Measurements from ENCODE around the gene PGBD1.
A peak's percentile ranks its signal among the peaks of the same experiment; 100 is the strongest.

The PGBD1 gene

GRCh38 chr6:28281288-28282064, at the start of gene PGBD1:
Gene PGBD1 (plus strand): TSS chr6:28281572. CDS start chr6:28283814, 2,242 bp downstream.
- peak; percentile 33 for DNase-seq

DNA sequence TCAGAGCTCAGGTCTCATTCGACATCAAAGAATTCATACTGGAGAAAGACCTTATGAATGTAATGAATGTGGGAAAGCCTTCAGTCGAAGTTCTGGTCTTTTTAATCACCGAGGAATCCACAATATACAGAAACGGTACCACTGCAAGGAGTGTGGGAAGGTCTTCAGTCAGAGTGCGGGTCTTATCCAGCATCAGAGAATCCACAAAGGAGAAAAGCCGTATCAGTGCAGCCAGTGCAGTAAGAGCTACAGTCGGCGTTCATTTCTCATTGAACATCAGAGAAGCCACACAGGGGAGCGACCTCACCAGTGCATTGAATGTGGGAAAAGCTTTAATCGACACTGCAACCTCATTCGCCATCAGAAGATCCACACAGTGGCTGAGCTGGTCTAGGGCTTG, 48.6 kb upstream of the PGBD1 start:
- no peak for DNase-seq

DNA sequence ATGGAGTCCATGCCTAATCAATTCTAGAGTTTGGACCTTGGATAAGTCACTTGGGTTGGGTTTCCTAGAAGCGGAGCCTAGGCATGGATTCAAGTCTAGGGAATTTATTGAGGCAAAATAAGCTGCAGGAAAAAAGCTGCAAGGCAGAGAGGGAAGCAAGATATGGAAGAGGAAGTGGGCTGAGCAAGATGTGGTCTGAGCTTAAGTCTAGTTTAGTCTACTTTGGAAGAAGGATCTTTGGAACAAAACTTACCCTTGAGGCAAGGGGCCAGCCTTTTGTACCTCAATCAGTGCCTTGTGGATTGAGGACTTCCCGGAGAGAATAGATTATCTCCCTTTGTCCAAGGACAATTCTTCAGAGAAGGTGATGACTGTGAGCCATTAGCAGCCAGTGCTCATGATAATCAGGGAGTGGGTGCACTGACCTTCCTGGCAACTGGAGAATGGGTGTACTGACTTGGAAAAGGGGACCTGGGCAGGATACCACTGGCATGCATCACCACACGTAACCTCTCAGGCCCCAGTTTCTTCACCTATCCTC, 45.4 kb upstream of the PGBD1 start:
- no peak for DNase-seq

DNA sequence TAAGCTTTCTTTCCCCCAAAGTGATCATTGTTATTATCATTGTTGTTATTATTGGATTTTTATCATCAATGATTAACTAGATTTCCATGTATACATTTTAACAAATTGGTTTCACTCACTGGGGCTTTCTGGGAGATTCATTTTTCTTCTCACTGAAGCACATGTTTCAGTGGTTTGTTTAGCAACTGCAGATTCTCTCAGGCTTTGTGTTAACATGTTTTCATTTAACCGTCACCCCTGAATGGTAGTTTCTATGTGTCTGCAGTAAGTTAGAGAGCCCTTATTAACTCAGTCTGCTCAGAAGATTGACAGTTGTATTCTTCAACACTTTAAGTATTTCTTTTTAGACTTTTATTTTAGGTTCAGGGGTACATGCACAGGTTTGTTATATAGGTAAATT, 41.7 kb upstream of the PGBD1 start:
- no peak for DNase-seq

GRCh38 chr6:28240471-28240870, 40.9 kb upstream of the PGBD1 start:
- DNase-seq: no peak

- DNase-seq: no peak
Measured at GRCh38 chr6:28243946-28244345, 37.4 kb upstream of the PGBD1 start.

DNA sequence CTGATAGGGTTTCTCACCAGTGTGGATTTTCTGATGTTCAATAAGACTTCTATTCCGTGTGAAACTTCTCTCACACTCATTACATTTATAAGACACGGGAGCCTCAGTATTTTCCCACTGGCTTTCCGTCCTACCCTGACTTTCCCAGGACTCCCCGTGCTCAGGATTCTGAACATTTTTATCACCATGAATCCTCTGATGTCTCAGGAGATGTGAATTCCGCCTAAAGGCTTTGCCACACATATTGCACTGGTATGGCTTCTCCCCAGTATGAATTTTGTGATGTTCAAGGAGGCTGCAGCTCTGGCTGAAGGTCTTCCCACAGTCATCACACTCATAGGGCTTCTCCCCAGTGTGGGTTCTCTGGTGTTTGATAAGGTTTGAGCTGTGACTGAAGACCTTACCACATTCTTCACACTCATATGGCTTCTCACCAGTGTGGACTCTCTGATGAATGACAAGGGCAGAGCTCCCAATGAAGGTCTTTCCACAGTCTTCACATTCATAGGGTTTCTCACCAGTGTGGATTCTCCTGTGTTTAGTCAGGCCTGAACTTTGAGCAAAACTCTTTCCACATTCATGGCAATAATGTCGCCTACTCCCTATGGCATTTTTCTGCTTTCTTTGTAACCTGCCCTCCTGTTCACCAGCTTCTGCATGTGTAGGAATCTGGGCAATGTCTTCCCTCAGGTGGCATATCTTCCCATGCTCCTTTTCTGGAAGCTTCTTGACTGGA, 36.0 kb upstream of the PGBD1 start:
- no peak for DNase-seq

- DNase-seq: no peak
Measured at GRCh38 chr6:28248916-28249315, 32.5 kb upstream of the PGBD1 start.

DNA sequence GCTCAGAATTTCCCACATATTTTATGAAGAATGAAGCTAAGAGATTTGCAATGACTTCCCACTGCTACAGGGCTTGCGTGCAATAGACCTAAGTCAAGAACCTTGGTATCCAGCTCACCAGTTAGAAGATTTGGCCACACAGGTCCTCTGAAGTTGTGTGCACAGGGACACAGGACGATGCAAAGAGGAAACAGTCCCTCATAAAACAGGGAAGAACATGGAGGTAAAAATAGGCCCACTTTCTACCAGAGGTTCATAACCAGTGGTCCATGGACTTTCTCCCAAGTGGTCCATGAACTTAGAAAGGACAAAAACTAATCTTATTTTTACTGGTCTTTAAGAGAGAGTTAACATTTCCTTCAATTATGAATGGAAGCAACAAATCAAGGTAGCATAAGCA, 30.6 kb upstream of the PGBD1 start:
- DNase-seq: no peak

- no peak for DNase-seq
Measured at GRCh38 chr6:28251661-28252008, 29.7 kb upstream of the PGBD1 start.

GRCh38 chr6:28252009-28252975, 29.1 kb upstream of the PGBD1 start, which contains the start of gene ZKSCAN4:
Gene ZKSCAN4 (minus strand): TSS chr6:28252269. CDS start chr6:28251980, 289 bp downstream.
- DNase-seq: peak; percentile 79

DNA sequence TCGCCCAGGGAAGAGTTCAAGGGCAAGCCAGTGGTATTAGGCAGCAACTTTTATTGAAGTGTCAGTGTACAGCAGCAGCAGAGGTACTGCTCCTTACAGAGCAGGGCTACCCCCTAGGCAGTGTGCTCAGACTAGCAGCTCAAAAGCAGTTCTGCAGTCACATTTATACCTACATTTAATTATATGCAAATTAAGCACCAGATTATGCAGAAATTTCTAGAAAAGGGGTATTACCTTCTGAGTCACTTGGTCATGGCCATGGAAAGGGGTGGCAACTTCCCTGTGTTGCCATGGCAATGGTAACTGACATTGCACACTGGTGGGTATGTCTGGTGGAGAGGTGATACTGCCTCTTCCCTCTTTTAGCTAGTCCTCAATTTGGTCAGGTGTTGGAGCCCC, 27.3 kb upstream of the PGBD1 start:
- no peak for DNase-seq

- no peak for DNase-seq
Measured at GRCh38 chr6:28257042-28257441, 24.3 kb upstream of the PGBD1 start.

DNA sequence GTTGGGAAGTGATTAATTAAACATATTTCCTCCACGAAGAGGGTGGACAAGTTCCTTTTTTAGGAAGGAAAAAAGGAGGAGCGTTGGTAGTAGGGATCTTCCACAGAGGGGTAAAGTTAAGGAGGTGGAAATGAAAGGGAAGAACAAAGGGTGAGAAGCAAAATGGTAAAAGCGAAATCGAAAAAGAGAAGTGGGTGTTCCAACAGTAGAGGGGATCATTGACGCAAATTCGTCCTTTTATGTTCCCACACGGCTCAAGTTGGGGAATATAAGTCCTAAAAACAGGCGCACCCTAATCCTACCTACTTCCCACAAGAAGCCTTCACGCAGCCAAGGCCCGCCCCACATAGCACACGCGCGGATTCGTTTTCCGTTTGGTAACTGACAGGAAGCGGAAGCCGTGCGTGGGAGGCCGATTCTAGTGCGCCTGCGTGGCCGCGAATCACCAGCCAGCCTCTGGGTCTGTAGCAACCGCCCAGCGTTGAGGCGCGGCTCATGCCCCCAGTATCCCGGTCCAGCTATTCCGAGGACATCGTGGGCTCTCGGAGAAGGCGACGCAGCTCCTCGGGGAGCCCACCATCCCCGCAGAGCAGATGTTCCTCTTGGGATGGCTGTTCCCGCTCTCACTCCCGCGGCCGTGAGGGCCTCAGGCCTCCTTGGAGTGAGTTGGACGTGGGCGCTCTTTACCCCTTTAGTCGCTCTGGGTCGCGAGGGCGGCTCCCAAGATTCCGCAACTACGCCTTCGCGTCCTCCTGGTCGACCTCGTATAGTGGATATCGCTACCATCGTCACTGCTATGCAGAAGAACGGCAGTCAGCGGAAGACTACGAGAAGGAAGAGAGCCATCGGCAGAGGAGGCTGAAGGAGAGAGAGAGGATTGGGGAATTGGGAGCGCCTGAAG, 22.2 kb upstream of the PGBD1 start, which contains the start of gene NKAPL:
TSS of gene NKAPL (plus strand) at position 421 of the 901 bp plus-strand sequence. CDS start at position 496, 75 bp downstream.
- DNase-seq: no peak

DNA sequence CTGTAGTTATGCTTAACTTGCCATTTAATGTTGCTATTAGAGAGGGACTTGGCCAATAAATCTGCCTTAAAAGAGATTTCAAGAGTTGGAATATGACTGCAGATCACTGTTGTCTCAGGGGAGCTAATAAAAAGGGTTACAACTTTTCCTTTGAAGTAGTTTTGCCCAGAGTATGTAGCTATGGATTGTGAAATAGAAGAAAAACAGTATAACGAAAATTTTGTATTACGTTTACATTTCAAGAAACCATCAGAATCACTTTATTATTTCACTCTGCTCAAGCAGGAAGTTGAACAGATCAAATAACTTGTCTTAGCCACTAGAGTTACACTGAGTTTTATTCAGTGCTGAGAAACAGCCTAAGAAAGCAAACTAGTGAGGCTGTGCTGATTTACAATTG, 17.4 kb upstream of the PGBD1 start:
- DNase-seq: no peak

DNA sequence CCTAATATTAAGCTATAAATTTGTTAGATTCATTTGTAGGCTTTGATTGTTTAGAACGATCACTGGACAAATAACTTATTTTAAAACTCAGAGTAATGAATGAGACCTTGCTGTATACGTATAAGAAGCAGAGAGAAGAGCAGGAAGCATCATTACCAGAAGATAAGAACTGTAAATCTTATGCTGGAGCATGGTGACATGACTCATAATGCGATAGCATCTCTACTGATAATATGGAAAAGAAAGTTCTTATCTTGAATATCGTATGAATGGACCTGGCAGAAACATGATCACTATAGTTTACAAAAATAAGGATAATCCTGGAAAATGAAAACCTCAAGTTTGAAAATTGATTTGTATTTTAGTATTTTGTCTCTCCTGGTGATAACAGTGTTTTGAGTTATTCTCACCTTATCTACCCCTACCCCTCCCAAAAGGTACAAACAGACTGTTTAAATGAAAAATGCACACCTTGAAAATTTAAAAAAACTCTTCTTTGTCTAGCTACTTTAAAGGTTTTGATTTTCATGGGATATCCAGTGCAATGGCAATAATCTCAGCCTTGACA, 16.5 kb upstream of the PGBD1 start:
- DNase-seq: no peak

DNA sequence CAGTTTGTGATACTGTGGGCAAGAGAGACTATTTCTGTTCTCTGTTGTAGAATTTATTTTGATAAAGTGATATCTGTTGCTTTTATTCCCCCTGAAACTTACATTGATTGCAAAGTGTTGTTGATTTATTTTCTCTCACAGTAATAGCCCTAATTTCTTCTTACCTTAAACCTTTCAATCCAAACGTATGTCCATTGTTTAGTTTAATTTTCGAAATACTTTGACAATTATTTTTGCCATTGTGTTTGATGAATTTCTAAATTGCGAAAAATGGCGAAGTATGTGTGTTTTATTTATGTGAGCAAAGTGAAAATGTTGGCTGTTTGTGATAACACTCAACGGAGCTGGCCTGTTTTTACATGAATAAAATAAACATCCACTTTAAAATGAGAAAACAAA, 14.8 kb upstream of the PGBD1 start:
- DNase-seq: no peak

DNA sequence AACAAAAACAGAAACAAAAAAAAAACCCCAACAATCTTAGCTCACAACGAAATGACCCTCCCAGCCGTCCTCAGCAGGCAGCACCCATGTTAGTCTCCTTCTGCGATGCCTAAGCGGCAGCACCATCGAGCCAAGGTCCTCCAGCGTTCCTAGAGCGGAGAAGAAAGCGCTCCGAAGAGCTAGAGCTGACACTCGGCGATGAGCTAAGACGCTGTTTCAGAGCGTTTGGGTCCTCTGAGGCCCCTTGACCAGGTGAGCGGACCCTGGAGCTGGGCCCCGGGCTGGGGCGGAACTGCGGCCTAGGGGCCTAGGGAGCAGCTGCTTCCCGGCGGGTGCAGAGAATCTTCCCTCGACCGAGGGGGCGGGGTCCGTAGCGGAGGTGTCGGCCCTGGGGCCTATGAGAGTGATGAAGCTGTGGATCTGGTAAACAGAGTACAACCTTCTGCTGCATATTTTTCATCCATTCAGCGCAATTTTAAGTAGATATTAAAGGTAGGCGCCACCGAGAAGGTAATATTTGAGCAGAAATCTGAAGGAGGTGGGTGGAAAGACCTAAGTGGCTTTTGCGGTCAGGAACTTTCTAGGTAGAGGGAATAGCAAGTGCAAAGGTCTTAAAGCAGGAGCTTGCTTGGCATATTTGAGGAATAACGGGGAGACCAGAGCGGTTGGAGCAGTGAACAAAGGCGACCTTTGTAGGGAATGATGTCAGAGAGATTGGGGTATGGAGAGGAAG, 14.2 kb upstream of the PGBD1 start, which contains the start of gene ZSCAN26:
TSS of gene ZSCAN26 (plus strand) at position 182 of the 733 bp plus-strand sequence. CDS start 4,777 bp downstream, outside the sequence.
- DNase-seq: peak; percentile 42

GRCh38 chr6:28267695-28268059, 13.7 kb upstream of the PGBD1 start:
- DNase-seq: no peak

DNA sequence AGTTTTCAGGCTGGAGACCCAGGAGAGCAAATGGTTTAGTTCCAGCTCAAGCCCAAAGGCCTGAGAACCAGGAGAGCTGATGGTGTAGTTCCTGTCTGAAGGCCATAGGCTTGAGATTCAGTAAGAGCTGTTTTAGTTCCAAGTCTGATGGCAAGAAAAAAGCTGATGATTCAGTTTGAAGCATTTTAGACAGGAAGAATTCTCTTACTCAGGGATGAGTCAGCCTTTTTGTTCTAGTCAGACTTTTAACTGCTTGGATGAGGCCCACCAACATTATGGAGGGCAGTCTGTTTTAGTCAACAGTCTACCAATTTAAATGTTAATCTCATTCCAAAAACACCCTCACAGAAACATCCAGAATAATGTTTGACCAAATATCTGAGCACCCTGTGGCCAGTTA, 11.9 kb upstream of the PGBD1 start:
- DNase-seq: no peak

DNA sequence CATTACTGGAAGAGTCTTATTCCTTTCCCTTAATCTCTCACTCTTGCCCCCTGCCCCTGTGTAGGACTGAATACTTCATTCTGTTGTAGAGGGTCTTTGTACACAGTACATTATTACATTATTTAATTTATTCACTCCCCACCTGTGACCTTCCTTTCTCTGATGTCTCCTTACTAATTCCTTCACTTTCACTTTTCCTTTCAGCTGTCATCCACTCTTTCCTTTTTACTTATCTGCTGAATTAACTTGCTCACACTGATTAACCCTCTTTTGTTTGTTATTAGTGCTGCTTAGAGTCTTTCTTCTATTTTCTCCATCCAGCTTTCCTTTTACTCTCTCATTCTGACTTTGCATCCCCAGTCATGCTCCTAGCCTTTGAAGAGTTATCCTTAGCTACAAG, 6.5 kb upstream of the PGBD1 start:
- no peak for DNase-seq

Data from NCI-H524 treated with DMSO at 0.1 percent for 48 hours (cell line).